Keratinocyte (primary cell): Measurements from ENCODE around the gene QPCTL. TPM values are rescaled to one million over a fixed set of nuclear protein-coding genes. Genes with fewer than 3 reads are reported as not detected.

ENCODE experiments used
- DNase-seq: peaks from one replicate; pipeline ENCODE4 v3.0.0-alpha.2; 2011; ENCODE audit warnings: low read depth, missing footprints, low spot score
- FAIRE-seq: peaks from 2 replicates; lab custom pipeline; 2011; peaks lifted over from hg19 to GRCh38; lab: Jason Lieb, UNC
- H2AFZ ChIP-seq: 2 replicates; pipeline ENCODE4 v1.6.0; 2012; ENCODE audit warnings: low read length, control low read depth, inconsistent platforms; ENCODE audit not compliant: control insufficient read depth
- H3K27ac ChIP-seq: 2 replicates; pipeline ENCODE4 v1.5.1; 2011; ENCODE audit warnings: low read length; ENCODE audit not compliant: control insufficient read depth, insufficient read depth
- H3K27me3 ChIP-seq: 3 replicates; pipeline ENCODE4 v1.6.0; 2011; ENCODE audit warnings: low read length; ENCODE audit not compliant: control insufficient read depth, insufficient read depth; ENCODE audit errors: extremely low read depth
- H3K36me3 ChIP-seq, 2 experiments: 2 replicates in 1 of 2; 3 replicates in 1 of 2; pipeline ENCODE4 v1.5.1; 2011; ENCODE audit warnings: low read length in 2 of 2, mild to moderate bottlenecking in 1 of 2; ENCODE audit not compliant: control insufficient read depth in 2 of 2, insufficient read depth in 2 of 2; ENCODE audit errors: extremely low read depth in 1 of 2
- H3K4me1 ChIP-seq: 3 replicates; pipeline ENCODE4 v1.5.1; 2011; ENCODE audit warnings: low read length; ENCODE audit not compliant: control insufficient read depth, insufficient read depth; ENCODE audit errors: extremely low read depth
- H3K4me2 ChIP-seq: 3 replicates; pipeline ENCODE4 v1.6.0; 2011; ENCODE audit warnings: low read depth, low read length; ENCODE audit not compliant: control insufficient read depth, insufficient read depth; ENCODE audit errors: extremely low read depth
- H3K4me3 ChIP-seq, 3 experiments: fragments of 200-600 bp in 1 of 3; sonication (generic) in 1 of 3; 2 replicates in 2 of 3; 3 replicates in 1 of 3; pipeline ENCODE4 v1.5.1; 2011 to 2016; ENCODE audit warnings: low read length in 3 of 3, mild to moderate bottlenecking in 3 of 3, control low read depth in 2 of 3, inconsistent platforms in 1 of 3, low read depth in 1 of 3, mixed read lengths in 1 of 3, mixed run types in 1 of 3, moderate library complexity in 1 of 3; ENCODE audit not compliant: control insufficient read depth in 2 of 3, insufficient read depth in 2 of 3; ENCODE audit errors: extremely low read depth in 1 of 3
- H3K79me2 ChIP-seq: 2 replicates; pipeline ENCODE4 v1.6.0; 2012; ENCODE audit warnings: low read length; ENCODE audit not compliant: control insufficient read depth, insufficient read depth
- H3K9ac ChIP-seq: 3 replicates; pipeline ENCODE4 v1.6.0; 2011; ENCODE audit warnings: low read length; ENCODE audit not compliant: control insufficient read depth, insufficient read depth; ENCODE audit errors: extremely low read depth
- H3K9me1 ChIP-seq: 3 replicates; pipeline ENCODE4 v1.6.0; 2011; ENCODE audit warnings: low read length; ENCODE audit not compliant: control insufficient read depth, insufficient read depth; ENCODE audit errors: extremely low read depth
- H3K9me3 ChIP-seq: 2 replicates; pipeline ENCODE4 v1.5.1; 2012; ENCODE audit warnings: low read depth, low read length; ENCODE audit not compliant: control insufficient read depth
- H4K20me1 ChIP-seq: 3 replicates; pipeline ENCODE4 v1.6.0; 2011; ENCODE audit warnings: low read length; ENCODE audit not compliant: control insufficient read depth, insufficient read depth; ENCODE audit errors: extremely low read depth
- CTCF ChIP-seq, 3 experiments: IDR thresholded peaks in 1 of 3; conservative IDR thresholded peaks in 1 of 3; optimal IDR thresholded peaks in 1 of 3; 2 replicates in 2 of 3; 3 replicates in 1 of 3; pipeline versions ENCODE3 to v1.5.1; 2011; ENCODE audit warnings: low read length in 3 of 3, mild to moderate bottlenecking in 3 of 3, moderate library complexity in 2 of 3, control low read depth in 1 of 3, inconsistent platforms in 1 of 3; ENCODE audit not compliant: insufficient read depth in 2 of 3; ENCODE audit errors: extremely low read depth in 1 of 3
- EZH2 ChIP-seq: IDR thresholded peaks from one replicate; pipeline ENCODE4 v1.6.1; 2012; ENCODE audit warnings: inconsistent platforms, mild to moderate bottlenecking, low read length, moderate library complexity
- dilution Hi-C: fragments of 300-500 bp; cut with MboI; formaldehyde crosslinking; loops from one replicate; pipeline ENCODE4 v1.7.0; 2020; ENCODE audit warnings: low sequenced_read_pairs; ENCODE audit not compliant: extremely low pct_ligation_motif_present
- polyA plus RNA-seq, 5 experiments: library from polyadenylated mRNA; depleted of rRNA in 3 of 5; stranded (reverse) in 3 of 5; stranded (forward) in 1 of 5; unstranded in 1 of 5; fragments of >200 nt; gene quantifications; 1 replicate in 1 of 5; 2 replicates in 3 of 5; 3 replicates in 1 of 5; pipeline versions ENCODE4 v1.2.1 to v1.2.3, GENCODE V29; 2011 to 2012; ENCODE audit warnings: missing spikeins in 2 of 5, low read depth in 1 of 5, low replicate concordance in 1 of 5

Gene QPCTL
- polyA plus RNA-seq, 1 donor (not counting 4 experiments of a cell fraction or from before 2014, with no cell fraction given): 11.9 TPM

- peaks cover 11% of the 10 kb centered on the region for H3K4me1 ChIP-seq
- H3K4me3 ChIP-seq: no peak overlapping the region
- no peaks in the 10 kb centered on the region for H4K20me1 ChIP-seq
- DNase-seq (no peak), FAIRE-seq (no peak)
- peaks cover 14 to 19% of the 10 kb centered on the region in 2 experiments for H3K36me3 ChIP-seq
- no peak overlapping the region for H3K27ac ChIP-seq
- H3K9ac ChIP-seq: no peak overlapping the region
- H3K9me1 ChIP-seq: no peaks in the 10 kb centered on the region
- H2AFZ ChIP-seq: no peak overlapping the region
- H3K4me2 ChIP-seq: no peak overlapping the region
- H3K79me2 ChIP-seq: peaks cover 40% of the 10 kb centered on the region
- H3K9me3 ChIP-seq: no peaks in the 10 kb centered on the region
- TF ChIP-seq EZH2 (no peak), CTCF (optimal IDR thresholded peaks at IDR 0.05 in 1 of 3, IDR thresholded peaks at IDR 0.05 in 1 of 3, conservative IDR thresholded peaks at IDR 0.05 in 1 of 3; ENCODE audit: extremely low read depth in 1 of 3, insufficient read depth in 2 of 3, low read length in 3 of 3) (no peak)
- H3K27me3 ChIP-seq: no peaks in the 10 kb centered on the region
- dilution Hi-C loops: no loop called here
Measured at GRCh38 chr19:45713141-45713540, 20.7 kb downstream of the QPCTL start.

- peaks cover 57% of the 10 kb centered on the region for H3K79me2 ChIP-seq
- H3K27me3 ChIP-seq: no peaks in the 10 kb centered on the region
- H4K20me1 ChIP-seq: no peaks in the 10 kb centered on the region
- TF ChIP-seq EZH2 (no peak), CTCF (optimal IDR thresholded peaks at IDR 0.05 in 1 of 3, IDR thresholded peaks at IDR 0.05 in 1 of 3, conservative IDR thresholded peaks at IDR 0.05 in 1 of 3; ENCODE audit: extremely low read depth in 1 of 3, insufficient read depth in 2 of 3, low read length in 3 of 3) (no peak)
- peaks cover 15% of the 10 kb centered on the region for H3K4me1 ChIP-seq
- no peak overlapping the region for H3K4me2 ChIP-seq
- H3K27ac ChIP-seq: no peak overlapping the region
- H3K9me1 ChIP-seq: no peaks in the 10 kb centered on the region
- no peak overlapping the region for H3K9ac ChIP-seq
- peaks cover 18 to 22% of the 10 kb centered on the region in 2 experiments for H3K36me3 ChIP-seq
- no peaks in the 10 kb centered on the region for H3K9me3 ChIP-seq
- no peak overlapping the region for H3K4me3 ChIP-seq
- H2AFZ ChIP-seq: no peak overlapping the region
- DNase-seq (no peak), FAIRE-seq (no peak)
- dilution Hi-C loops: no loop called here
Measured at GRCh38 chr19:45715139-45715538, 22.7 kb downstream of the QPCTL start.
